ENCODE data around the gene XDH. TPM values are rescaled to one million over a fixed set of nuclear protein-coding genes. Genes with fewer than 3 reads are reported as not detected.

Gene XDH
- total and polyA plus RNA-seq, 8 donors = 0.06 to 40.8 (median 2.4) TPM

- H3K27ac ChIP-seq = no peak overlapping the region
- H3K9me3 ChIP-seq = no peaks in the 10 kb centered on the region
- H3K36me3 ChIP-seq = no peaks in the 10 kb centered on the region
- H3K4me1 ChIP-seq = no peaks in the 10 kb centered on the region
- 88 to 93% (median 92%) methylated on average over 4 to 6 of the region's 6 CpGs for WGBS, 5 donors
- TF ChIP-seq POLR2A (IDR thresholded peaks at IDR 0.05) (no peak), CTCF (IDR thresholded peaks at IDR 0.05) (no peak), EP300 (IDR thresholded peaks at IDR 0.05) (no peak), POLR2AphosphoS5 (IDR thresholded peaks at IDR 0.05) (no peak)
- no peaks in the 10 kb centered on the region for H3K27me3 ChIP-seq
- DNase-seq = no peak
- intact Hi-C loops (cut with DNase I; ENCODE audit: low total_unique reads) = no loop called here
- no peak overlapping the region for H3K4me3 ChIP-seq
Observed at GRCh38 chr2:31378791-31379501, 35.6 kb downstream of the XDH start.

- no peak overlapping the region for H3K27ac ChIP-seq
- no peaks in the 10 kb centered on the region for H3K4me1 ChIP-seq
- H3K27me3 ChIP-seq = no peaks in the 10 kb centered on the region
- intact Hi-C loops (cut with DNase I; ENCODE audit: low total_unique reads) = no loop called here
- H3K9me3 ChIP-seq = no peaks in the 10 kb centered on the region
- no peaks in the 10 kb centered on the region for H3K36me3 ChIP-seq
- no peak for TF ChIP-seq POLR2A (IDR thresholded peaks at IDR 0.05)
- no peak for TF ChIP-seq CTCF (IDR thresholded peaks at IDR 0.05)
- TF ChIP-seq EP300 (IDR thresholded peaks at IDR 0.05) = no peak
- TF ChIP-seq POLR2AphosphoS5 (IDR thresholded peaks at IDR 0.05) = no peak
- H3K4me3 ChIP-seq = no peak overlapping the region
- WGBS, 5 donors = 67 to 93% (median 77%) methylated on average over 3 of the region's 3 CpGs
- no peak for DNase-seq
Observed at GRCh38 chr2:31378389-31378788, 36.2 kb downstream of the XDH start.

- Histone ChIP-seq H3K4me3 (no peak overlapping the region), H3K4me1 (no peaks in the 10 kb centered on the region), H3K27me3 (no peaks in the 10 kb centered on the region), H3K9me3 (no peaks in the 10 kb centered on the region), H3K27ac (no peak overlapping the region), H3K36me3 (no peaks in the 10 kb centered on the region)
- DNase-seq = no peak
- intact Hi-C loops (cut with DNase I; ENCODE audit: low total_unique reads) = no loop called here
- TF ChIP-seq POLR2AphosphoS5 (IDR thresholded peaks at IDR 0.05) (no peak), EP300 (IDR thresholded peaks at IDR 0.05) (no peak), CTCF (IDR thresholded peaks at IDR 0.05) (no peak), POLR2A (IDR thresholded peaks at IDR 0.05) (no peak)
- 74 to 82% (median 80%) methylated on average over 2 of the region's 2 CpGs for WGBS, 5 donors
Observed at GRCh38 chr2:31373127-31373526, 41.4 kb downstream of the XDH start.

- WGBS, 5 donors = 77 to 95% (median 92%) methylated on average over 6 to 10 of the region's 10 CpGs
- H3K36me3 ChIP-seq = no peaks in the 10 kb centered on the region
- no peaks in the 10 kb centered on the region for H3K9me3 ChIP-seq
- H3K4me1 ChIP-seq = no peaks in the 10 kb centered on the region
- DNase-seq = no peak
- intact Hi-C loops (cut with DNase I; ENCODE audit: low total_unique reads) = no loop called here
- no peak overlapping the region for H3K4me3 ChIP-seq
- TF ChIP-seq POLR2AphosphoS5 (IDR thresholded peaks at IDR 0.05) = no peak
- TF ChIP-seq POLR2A (IDR thresholded peaks at IDR 0.05) = no peak
- no peak for TF ChIP-seq CTCF (IDR thresholded peaks at IDR 0.05)
- TF ChIP-seq EP300 (IDR thresholded peaks at IDR 0.05) = no peak
- H3K27me3 ChIP-seq = no peaks in the 10 kb centered on the region
- no peak overlapping the region for H3K27ac ChIP-seq
Observed at GRCh38 chr2:31372097-31372496, 42.4 kb downstream of the XDH start.
